ENCODE results near the gene ZNF200. TPM values are rescaled to one million over a fixed set of nuclear protein-coding genes. Genes with fewer than 3 reads are reported as not detected.

The ZNF200 gene, protein sequence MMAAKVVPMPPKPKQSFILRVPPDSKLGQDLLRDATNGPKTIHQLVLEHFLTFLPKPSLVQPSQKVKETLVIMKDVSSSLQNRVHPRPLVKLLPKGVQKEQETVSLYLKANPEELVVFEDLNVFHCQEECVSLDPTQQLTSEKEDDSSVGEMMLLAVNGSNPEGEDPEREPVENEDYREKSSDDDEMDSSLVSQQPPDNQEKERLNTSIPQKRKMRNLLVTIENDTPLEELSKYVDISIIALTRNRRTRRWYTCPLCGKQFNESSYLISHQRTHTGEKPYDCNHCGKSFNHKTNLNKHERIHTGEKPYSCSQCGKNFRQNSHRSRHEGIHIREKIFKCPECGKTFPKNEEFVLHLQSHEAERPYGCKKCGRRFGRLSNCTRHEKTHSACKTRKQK
- total RNA-seq: 1.2 and 2.7 TPM in 2 replicates

DNA sequence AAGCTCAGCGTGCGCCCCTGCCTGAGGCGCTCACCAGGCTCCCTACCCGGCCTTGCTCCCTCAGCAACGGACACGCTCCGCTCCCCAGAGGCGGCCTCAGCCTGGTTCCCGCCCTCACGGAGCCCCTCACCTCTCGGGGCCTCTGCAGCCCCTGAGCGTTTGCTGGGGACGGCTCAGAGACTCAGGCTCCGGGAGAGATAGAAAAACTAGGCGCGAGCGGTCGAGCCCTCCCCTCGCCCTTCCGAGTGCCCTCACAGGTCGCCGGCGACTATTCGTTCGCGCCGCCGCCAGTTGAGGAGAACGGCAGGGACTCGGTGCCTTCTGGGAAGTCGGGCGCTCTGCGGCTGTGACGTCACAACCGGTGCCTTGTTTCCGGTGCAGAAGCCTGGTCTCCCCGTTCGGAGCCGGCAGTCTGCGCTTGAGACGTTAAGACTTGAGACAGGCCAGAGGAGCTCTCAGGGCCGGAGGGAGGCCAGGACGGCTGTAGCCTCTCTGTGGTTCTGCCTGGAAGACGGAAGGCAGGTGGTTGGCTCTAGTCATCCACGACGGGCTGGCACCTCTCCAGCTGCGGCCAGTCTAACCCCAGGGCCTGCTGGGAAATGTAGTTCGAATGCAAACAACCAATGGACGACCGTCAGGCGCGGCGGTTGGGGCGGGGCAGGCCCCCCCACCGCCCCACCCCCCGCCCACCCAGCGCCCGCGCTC is at the start of gene ZNF200:
TSS of gene ZNF200 (minus strand) at position 302 of the 705 bp plus-strand sequence. CDS start 1,403 bp downstream, outside the sequence.

GRCh38 chr16:3282730-3283542 is 48.0 kb upstream of the ZNF200 start, which contains the start of gene ZNF263:
ZNF263 (plus strand) TSS chr16:3283491; CDS start chr16:3283819, 328 bp downstream.

GRCh38 chr16:3256146-3256865 is 21.3 kb upstream of the ZNF200 start, which contains the start of gene MEFV:
MEFV (minus strand) TSS chr16:3256633; CDS start chr16:3256587, 46 bp downstream.

DNA sequence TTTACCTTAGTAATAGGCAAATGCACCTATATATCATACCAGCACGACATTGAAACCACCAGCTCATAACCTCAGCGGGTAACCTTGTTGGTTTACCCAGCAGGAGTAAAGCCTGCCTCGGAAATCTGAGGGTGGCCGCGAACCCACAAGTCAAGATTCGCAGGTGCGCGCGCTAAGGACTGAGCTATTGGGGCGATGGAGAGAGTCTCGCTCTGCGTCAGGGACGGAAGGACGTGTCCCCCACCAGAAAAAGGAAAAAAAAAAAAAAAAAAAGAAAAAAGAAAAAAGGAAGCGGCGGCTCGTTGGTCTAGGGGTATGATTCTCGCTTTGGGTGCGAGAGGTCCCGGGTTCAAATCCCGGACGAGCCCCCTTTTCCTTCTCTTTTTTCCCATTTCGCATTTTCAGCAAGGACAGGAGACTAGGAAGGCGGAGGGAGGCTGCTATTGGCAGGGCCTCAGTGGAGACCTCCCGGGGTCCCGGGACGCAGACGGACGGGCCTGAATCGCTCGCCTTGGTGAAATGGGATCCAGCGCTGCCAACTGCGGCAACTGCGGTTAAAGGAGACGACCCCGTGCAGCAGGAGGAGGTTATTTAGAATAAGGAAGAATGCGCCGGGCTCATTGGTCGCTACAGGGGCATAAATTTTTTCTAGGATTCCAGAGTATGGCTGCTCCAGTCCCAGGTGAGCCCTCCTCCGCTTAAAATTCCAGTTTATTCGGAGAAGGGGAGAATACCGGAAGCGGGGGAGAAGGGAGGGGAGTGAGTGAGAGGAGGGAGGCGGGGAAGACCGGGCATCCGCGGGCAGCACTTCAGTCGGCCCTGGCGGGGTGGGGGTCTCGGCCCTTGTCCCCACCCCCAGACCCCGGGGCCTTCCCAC is 46.9 kb downstream of the ZNF200 start, which contains the start of gene OR1F1:
TSS of gene OR1F1 (plus strand) at position 407 of the 877 bp plus-strand sequence.

Other genes starting within 250 kb of the ZNF200 start
- not detected in 2 replicates for gene CLDN9, start 222.2 kb downstream of the ZNF200 start, total RNA-seq
- gene CLDN6, start 217.0 kb downstream of the ZNF200 start, total RNA-seq: not detected in 2 replicates
- 236 and 323 TPM in 2 replicates for gene TNFRSF12A, start 214.8 kb downstream of the ZNF200 start, total RNA-seq
- 23.1 and 24.1 TPM in 2 replicates for gene HCFC1R1, start 211.2 kb downstream of the ZNF200 start, total RNA-seq
- 25.3 and 28.3 TPM in 2 replicates for gene THOC6, start 211.1 kb downstream of the ZNF200 start, total RNA-seq
- not detected in 2 replicates for gene BICDL2, start 198.2 kb downstream of the ZNF200 start, total RNA-seq
- not detected in 2 replicates for gene MMP25, start 188.6 kb downstream of the ZNF200 start, total RNA-seq
- 23.6 and 27.3 TPM in 2 replicates for gene IL32, start 169.5 kb downstream of the ZNF200 start, total RNA-seq
- gene ZSCAN10, start 135.9 kb downstream of the ZNF200 start, total RNA-seq: not detected in 2 replicates
- 11.7 and 17.3 TPM in 2 replicates for gene ZNF205, start 122.6 kb downstream of the ZNF200 start, total RNA-seq
- 2.9 and 3.7 TPM in 2 replicates for gene ZNF213, start 100.1 kb downstream of the ZNF200 start, total RNA-seq
- not detected in 2 replicates for gene OR1F1, start 47.0 kb downstream of the ZNF200 start, total RNA-seq
- 0.53 and 1.2 TPM in 2 replicates for gene MEFV, start 21.5 kb upstream of the ZNF200 start, total RNA-seq
- 27.1 and 32.0 TPM in 2 replicates for gene ZNF263, start 48.3 kb upstream of the ZNF200 start, total RNA-seq
- gene TIGD7, start 70.3 kb upstream of the ZNF200 start, total RNA-seq: 1.2 and 2.3 TPM in 2 replicates
- gene ZNF75A, start 70.3 kb upstream of the ZNF200 start, total RNA-seq: 3.2 and 12.2 TPM in 2 replicates
- not detected in 2 replicates for gene OR2C1, start 120.7 kb upstream of the ZNF200 start, total RNA-seq
- 7.1 and 10.4 TPM in 2 replicates for gene ZSCAN32, start 165.8 kb upstream of the ZNF200 start, total RNA-seq
- 6.6 and 9.6 TPM in 2 replicates for gene ZNF174, start 166.1 kb upstream of the ZNF200 start, total RNA-seq
- gene ZNF597, start 208.3 kb upstream of the ZNF200 start, total RNA-seq: 1.1 and 1.2 TPM in 2 replicates
- 9.5 and 11.3 TPM in 2 replicates for gene NAA60, start 208.5 kb upstream of the ZNF200 start, total RNA-seq

Data from myometrial cell (primary cell).